CD4-positive, alpha-beta T cell treated with Interleukin-4 for 1 hour (primary cell): ENCODE results near the gene KRTAP2-2.
"Not testable (repeated sequence)": the region's sequence is repeated elsewhere in the genome, so short reads cannot be mapped to it uniquely, and the experiment has no call there.

Experiments
- DNase-seq, 2 donors: peaks; one replicate each; pipeline ENCODE4 v3.0.0-alpha.2; 2020 to 2022

The KRTAP2-2 gene, protein sequence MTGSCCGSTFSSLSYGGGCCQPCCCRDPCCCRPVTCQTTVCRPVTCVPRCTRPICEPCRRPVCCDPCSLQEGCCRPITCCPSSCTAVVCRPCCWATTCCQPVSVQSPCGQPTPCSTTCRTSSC

DNA sequence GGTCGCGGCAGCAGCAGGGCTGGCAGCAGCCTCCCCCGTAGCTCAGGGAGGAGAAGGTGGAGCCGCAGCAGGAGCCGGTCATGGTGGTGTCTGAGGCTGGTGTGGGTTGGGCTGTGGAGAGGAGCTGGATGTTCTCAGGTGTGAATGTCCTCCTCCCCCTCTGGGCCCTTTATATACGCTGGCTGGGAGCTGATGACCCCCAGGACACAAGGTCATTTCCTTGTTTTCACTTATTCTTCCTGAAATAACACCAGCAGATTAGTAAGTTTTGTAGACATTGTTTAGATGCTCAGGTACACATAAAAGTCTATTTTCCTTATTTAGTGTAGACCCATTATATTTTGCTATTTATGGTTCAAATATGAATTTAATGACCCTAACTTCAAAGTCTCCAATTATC is at the start of gene KRTAP2-2:
TSS of gene KRTAP2-2 (minus strand) at position 101 of the 400 bp plus-strand sequence. CDS start at position 82, 19 bp downstream.
- DNase-seq: not testable (repeated sequence)

DNA sequence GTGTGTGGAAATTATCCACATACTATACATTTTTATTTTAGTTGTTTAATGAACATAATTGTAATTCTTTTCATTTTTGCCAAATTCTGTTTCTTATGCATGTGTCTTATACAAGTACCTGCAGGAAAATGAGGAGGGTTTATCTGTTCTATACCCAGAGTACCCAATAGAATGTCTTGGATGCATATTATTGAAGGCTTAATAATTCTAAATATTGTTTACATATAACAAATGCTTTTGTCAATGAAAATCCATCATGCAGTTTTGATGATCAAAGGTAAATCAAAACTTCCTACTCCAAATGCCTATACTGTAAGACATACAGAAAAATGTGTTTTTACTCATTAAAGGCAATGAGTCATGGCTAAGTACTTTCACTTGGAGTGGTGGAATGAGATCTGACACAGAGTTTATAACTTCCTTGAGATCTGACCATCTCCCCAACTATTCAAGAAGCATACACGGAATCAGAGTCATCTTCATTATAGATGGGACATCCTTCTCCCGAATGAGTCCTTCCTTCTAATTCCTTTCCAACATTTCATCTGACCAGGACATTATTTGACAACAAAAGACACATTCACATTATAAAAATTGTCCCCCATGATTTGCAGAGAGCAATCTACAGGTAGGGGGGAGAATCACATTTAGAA is 49.5 kb upstream of the KRTAP2-2 start:
- DNase-seq: not testable (repeated sequence)

GRCh38 chr17:41103896-41104295 is 48.9 kb upstream of the KRTAP2-2 start:
- no peak for DNase-seq

DNA sequence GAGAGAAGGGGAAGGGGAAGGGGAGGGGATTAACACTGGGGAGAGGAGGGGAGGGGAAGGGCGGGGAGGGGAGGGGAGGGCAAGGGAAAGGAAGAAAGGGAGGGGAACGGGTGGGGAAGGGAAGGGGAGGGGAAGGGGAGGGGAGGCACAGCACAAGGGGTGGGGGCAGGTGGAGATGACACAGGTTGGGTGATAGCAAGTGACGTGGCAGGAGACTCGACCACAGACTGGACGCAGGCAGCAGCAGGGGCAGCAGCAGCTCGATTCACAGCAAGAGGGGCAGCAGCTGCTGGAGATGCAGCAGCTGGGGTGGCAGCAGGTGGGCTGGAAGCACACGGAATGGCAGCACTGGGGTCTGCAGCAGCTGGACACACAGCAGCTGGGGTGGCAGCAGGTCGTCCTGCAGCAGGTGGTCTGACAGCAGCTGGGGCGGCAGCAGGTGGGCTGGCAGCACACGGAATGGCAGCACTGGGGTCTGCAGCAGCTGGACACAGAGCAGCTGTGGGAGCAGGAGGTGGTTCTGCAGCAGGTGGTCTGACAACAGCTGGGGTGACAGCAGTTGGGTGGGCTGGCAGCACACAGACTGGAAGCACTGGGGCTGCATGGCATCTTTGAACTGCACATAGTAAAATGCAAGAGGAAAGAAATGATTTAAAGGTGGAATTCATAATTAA is 46.7 kb upstream of the KRTAP2-2 start, which contains the start of gene KRTAP4-16:
TSS of gene KRTAP4-16 (minus strand) at position 624 of the 674 bp plus-strand sequence. CDS start at position 624, 0 bp downstream.
- DNase-seq: no peak

DNA sequence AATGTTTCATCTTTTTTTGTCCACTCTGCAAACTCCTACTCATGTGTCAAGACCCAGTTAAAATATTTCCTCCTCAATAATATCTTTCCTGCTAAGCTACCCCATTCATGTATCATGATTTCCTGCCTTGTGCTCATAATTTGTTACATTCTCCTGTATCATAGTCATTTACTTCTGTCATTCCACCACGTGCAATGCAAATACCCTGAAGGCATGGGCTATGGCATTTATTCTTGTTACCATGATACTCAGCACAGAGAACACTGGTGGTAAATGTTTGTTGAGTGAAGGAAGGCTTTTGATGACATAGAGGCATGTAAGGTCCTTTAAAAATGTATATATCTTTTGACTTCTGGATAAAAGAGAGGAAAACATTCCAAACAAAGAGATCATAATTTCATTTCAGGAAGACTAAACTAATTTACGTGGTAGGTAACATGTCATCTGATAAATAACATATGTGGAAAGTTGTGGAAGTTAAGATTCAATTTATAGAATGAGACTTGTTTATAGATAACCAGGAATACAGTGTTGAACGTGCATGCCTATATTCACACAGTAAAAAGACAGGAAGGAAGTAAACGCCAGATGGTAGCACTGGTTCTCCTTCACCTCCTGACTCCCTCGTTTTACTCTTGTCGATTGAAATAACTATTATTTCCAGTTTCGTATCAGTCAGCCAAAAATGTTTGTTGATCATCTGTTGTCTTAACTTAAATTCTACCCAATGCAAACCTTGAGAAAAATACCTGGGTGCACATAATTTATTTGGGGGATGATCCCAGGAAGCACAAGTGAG is 44.9 kb upstream of the KRTAP2-2 start:
- not testable (repeated sequence) for DNase-seq

DNA sequence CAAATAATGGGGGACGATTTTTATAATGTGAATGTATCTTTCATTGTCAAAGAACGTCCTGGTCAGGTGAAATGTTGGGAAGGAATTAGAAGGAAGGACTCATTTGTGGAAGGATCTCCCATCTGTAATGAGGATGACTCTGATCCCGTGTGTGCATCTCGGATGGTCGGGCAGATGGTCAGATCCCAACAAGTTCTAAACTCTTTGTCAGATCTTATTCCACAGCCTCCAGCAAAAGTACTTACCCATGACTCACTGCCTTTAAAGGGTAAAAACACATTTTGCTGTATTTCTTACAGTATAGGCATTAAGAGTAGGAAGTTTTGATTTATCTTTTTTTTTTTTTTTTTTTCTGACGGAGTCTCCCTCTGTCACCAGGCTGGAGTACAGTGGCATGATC is 43.5 kb upstream of the KRTAP2-2 start:
- DNase-seq: no peak

- DNase-seq: no peak
These were observed 43.0 kb upstream of the KRTAP2-2 start, which contains the start of gene KRTAP4-8 for GRCh38 chr17:41098042-41098441. KRTAP4-8 (minus strand) TSS chr17:41098142; CDS start chr17:41098084, 58 bp downstream.

GRCh38 chr17:41096055-41096454 is 41.0 kb upstream of the KRTAP2-2 start:
- no peak for DNase-seq

- not testable (repeated sequence) for DNase-seq
These were observed 33.8 kb upstream of the KRTAP2-2 start for GRCh38 chr17:41088760-41089352.

DNA sequence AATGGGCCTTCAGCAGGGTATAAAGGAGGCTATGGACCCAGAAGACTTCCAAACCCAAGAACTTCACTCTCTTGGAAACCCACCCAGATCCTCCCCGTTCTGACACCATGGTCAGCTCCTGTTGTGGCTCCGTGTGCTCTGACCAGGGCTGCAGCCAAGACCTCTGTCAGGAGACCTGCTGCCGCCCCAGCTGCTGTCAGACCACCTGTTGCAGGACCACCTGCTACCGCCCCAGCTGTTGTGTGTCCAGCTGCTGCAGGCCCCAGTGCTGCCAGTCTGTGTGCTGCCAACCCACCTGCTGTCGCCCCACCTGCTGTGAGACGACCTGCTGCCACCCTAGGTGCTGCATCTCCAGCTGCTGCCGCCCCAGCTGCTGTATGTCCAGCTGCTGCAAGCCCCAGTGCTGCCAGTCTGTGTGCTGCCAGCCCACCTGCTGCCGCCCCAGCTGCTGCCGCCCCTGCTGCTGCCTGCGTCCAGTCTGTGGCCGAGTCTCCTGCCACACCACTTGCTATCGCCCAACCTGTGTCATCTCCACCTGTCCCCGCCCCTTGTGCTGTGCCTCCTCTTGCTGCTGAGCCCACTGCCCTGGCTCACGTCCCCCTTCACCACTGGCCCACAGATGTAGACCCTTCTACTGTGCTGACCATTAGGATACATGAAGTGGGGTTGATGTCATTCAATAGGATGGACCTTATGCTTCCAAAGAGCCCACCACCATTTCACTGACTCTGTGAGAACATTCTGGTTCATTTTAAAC is 29.2 kb upstream of the KRTAP2-2 start, which contains the start of gene KRTAP4-7:
TSS of gene KRTAP4-7 (plus strand) at position 51 of the 757 bp plus-strand sequence. CDS start at position 108, 57 bp downstream.
- not testable (repeated sequence) for DNase-seq

- DNase-seq: not testable (repeated sequence)
These were observed 28.4 kb upstream of the KRTAP2-2 start for GRCh38 chr17:41083427-41083826.

DNA sequence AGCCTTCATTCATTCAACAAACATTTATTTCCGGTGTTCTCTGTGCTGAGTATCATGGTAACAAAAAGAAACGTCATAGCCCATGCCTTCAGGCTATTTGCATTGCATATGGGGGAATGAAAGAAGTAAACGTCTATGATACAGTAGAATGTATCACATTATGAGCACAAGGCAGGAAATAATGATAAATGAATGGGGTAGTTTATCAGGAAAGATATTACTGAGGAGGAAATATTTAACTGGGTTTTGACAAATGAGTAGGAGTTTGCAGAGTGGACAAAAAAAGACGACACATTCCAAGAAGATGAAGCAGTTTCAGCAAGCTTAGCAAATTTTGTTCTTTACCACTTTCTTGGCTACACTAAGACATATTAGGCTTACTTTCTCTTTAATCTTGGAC is 27.6 kb upstream of the KRTAP2-2 start:
- DNase-seq: no peak

- no peak for DNase-seq
These were observed 21.8 kb upstream of the KRTAP2-2 start for GRCh38 chr17:41076788-41077187.

DNA sequence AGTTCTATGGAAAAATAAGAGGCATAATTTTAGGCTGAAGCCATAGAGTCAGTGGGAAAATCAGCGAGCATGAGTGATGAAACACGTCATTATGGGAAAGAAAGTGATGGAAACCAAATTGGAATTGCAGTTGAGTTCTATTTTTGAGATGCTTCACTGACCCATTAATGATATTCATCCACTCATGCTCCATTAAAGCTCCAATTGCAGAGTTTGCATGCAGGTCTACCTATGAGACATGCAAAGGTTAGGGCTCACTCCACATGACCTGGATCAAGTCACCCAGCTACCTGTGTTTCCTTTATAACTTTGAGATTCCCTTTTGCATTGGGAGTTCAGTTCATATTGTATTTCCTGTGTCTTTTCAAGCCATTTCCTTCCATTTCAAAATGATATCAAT is 18.6 kb upstream of the KRTAP2-2 start:
- no peak for DNase-seq

DNA sequence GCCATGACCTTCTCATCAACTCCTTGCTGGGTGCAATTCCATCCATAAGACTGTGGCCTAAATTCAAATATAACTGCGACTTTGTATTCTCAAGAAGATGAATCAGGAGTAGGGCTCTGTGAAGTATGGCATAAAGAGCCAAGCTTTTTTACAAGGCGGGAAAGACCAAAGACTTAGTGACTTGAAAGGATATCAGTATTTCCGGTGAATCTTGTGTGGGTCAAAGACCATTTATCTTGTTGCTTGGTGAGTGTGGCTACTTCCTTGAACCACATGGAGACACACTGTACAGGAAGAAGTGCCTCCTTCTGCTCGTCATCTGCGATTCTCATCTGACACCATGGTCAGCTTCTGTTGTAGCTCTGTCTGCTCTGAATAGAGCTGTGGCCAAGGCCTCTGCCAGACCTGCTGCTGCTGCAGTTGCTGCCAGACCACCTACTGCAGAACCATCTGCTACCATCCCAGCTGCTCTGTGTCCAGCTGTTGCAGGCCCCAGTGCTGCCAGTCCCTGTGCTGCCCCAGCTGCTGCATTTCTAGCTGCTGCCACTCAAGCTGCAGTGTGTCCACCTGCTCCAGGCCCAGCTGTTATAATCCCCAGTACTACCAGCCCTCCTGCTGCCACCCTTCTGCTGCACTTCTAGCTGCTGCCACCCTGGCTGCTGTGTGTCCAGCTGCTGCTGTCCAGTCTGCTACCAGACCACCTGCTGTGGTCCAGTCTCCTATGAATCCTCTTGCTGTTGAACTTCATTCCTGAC is 16.8 kb upstream of the KRTAP2-2 start:
- DNase-seq: no peak

DNA sequence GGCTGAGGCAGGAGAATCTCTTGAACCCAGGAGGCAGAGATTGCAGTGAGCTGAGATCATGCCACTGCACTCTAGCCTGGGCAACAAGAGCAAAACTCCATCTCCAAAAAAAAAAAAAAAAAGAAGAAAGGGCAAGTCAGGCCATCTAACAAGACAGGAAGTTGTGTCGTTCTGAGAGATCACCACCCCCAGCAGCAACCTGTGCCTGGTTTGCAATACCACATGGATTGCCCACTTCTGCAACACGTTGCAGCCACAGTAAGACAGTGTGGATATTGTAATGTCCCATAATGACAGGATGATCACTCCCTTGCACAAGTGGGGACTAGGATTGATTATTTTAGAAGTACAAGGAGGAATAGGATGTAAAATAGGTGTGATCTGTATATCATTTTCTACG is 14.0 kb upstream of the KRTAP2-2 start:
- no peak for DNase-seq

GRCh38 chr17:41067281-41067680 is 12.3 kb upstream of the KRTAP2-2 start:
- no peak for DNase-seq

- no peak for DNase-seq
These were observed 11.0 kb upstream of the KRTAP2-2 start, which contains the start of gene KRTAP2-4 for GRCh38 chr17:41065829-41066624. KRTAP2-4 (minus strand) TSS chr17:41065879; CDS start chr17:41065845, 34 bp downstream.

GRCh38 chr17:41065016-41065689 is 10.1 kb upstream of the KRTAP2-2 start:
- not testable (repeated sequence) for DNase-seq
